GM12874 (cell line): ENCODE data around the gene USP16.

Experiments
- TF ChIP-seq, protein P1 (sequence below): IDR thresholded peaks from 2 replicates; pipeline ENCODE4 v1.5.1; 2011; ENCODE audit warnings: low read depth, mild to moderate bottlenecking, control low read depth, low read length, moderate library complexity; ENCODE audit not compliant: insufficient read depth

The USP16 gene

GRCh38 chr21:29096218-29097015, 71.9 kb downstream of the USP16 start:
- TF ChIP-seq, protein P1, sequence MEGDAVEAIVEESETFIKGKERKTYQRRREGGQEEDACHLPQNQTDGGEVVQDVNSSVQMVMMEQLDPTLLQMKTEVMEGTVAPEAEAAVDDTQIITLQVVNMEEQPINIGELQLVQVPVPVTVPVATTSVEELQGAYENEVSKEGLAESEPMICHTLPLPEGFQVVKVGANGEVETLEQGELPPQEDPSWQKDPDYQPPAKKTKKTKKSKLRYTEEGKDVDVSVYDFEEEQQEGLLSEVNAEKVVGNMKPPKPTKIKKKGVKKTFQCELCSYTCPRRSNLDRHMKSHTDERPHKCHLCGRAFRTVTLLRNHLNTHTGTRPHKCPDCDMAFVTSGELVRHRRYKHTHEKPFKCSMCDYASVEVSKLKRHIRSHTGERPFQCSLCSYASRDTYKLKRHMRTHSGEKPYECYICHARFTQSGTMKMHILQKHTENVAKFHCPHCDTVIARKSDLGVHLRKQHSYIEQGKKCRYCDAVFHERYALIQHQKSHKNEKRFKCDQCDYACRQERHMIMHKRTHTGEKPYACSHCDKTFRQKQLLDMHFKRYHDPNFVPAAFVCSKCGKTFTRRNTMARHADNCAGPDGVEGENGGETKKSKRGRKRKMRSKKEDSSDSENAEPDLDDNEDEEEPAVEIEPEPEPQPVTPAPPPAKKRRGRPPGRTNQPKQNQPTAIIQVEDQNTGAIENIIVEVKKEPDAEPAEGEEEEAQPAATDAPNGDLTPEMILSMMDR = no peak

- TF ChIP-seq, protein P1 = no peak
Observed at GRCh38 chr21:29098156-29098555, 73.7 kb downstream of the USP16 start.

GRCh38 chr21:29102791-29103257, 78.4 kb downstream of the USP16 start:
- TF ChIP-seq, protein P1 = no peak
